Thoracic aorta (tissue), 2 donors: Measurements from ENCODE around the gene PRKCD. TPM values are rescaled to one million over a fixed set of nuclear protein-coding genes. Genes with fewer than 3 reads are reported as not detected.

Source experiments
- ATAC-seq: fragments of 150-250 bp; one replicate; pipeline ENCODE4 v1.8.0; 2017; ENCODE audit warnings: low read depth; ENCODE audit not compliant: insufficient number of reproducible peaks, low FRiP score
- DNase-seq: peaks from one replicate; pipeline ENCODE4 v3.0.0-alpha.2; 2020; ENCODE audit warnings: low spot score
- H3K27ac ChIP-seq, 2 donors: fragments of 200-600 bp; sonication (generic); 1 replicate in 1 of 2; 2 replicates in 1 of 2; pipeline ENCODE4 v1.5.1; 2016; ENCODE audit warnings: mild to moderate bottlenecking in 2 of 2, moderate library complexity in 2 of 2
- H3K27me3 ChIP-seq: fragments of 200-600 bp; sonication (generic); replicated peaks from 2 replicates; pipeline ENCODE4 v1.6.0; 2016; ENCODE audit warnings: mild to moderate bottlenecking; ENCODE audit not compliant: insufficient read depth
- H3K36me3 ChIP-seq: fragments of 200-600 bp; sonication (generic); one replicate; pipeline ENCODE4 v1.5.1; 2016
- H3K4me1 ChIP-seq, 2 donors: fragments of 200-600 bp; sonication (generic); 1 replicate in 1 of 2; 2 replicates in 1 of 2; pipeline versions ENCODE4 v1.5.1 to v1.6.0; 2016; ENCODE audit warnings: low read depth in 2 of 2, mild to moderate bottlenecking in 1 of 2; ENCODE audit not compliant: control insufficient read depth in 1 of 2
- H3K4me3 ChIP-seq: fragments of 200-600 bp; sonication (generic); 2 replicates; pipeline ENCODE4 v1.5.1; 2016; ENCODE audit warnings: mild to moderate bottlenecking
- H3K9me3 ChIP-seq: fragments of 200-600 bp; sonication (generic); 2 replicates; pipeline ENCODE4 v1.5.1; 2016
- CTCF ChIP-seq: fragments of 200-600 bp; sonication (generic); IDR thresholded peaks from one replicate; pipeline ENCODE4 v1.5.1; 2019; ENCODE audit warnings: antibody characterized with exemption
- total RNA-seq, 2 donors: library from RNA; depleted of rRNA; stranded (reverse); fragments of >200 nt; gene quantifications; one replicate each; pipeline versions ENCODE4 v1.1.0 to v1.2.3, GENCODE V29; 2016

Gene PRKCD
- total RNA-seq, 2 donors from 2014 or later: 17.5 to 20.2 TPM

GRCh38 chr3:53161820-53162671, 1.0 kb downstream of the PRKCD start:
- no peaks in the 10 kb centered on the region for H3K9me3 ChIP-seq
- no peak for TF ChIP-seq CTCF
- no peaks in the 10 kb centered on the region for H3K27me3 ChIP-seq
- DNase-seq (no peak), ATAC-seq (no peak)
- H3K27ac ChIP-seq: peak overlapping the region; percentile 79 to 86
- no peaks in the 10 kb centered on the region for H3K36me3 ChIP-seq
- peaks cover 17 to 51% of the 10 kb centered on the region in 2 donors for H3K4me1 ChIP-seq
- peak overlapping the region; percentile 95 for H3K4me3 ChIP-seq

GRCh38 chr3:53162672-53163443, 1.8 kb downstream of the PRKCD start:
- no peaks in the 10 kb centered on the region for H3K27me3 ChIP-seq
- H3K9me3 ChIP-seq: no peaks in the 10 kb centered on the region
- no peak for DNase-seq
- peaks cover 17 to 59% of the 10 kb centered on the region in 2 donors for H3K4me1 ChIP-seq
- no peak for ATAC-seq
- TF ChIP-seq CTCF: no peak
- peak overlapping the region; percentile 60 to 86 for H3K27ac ChIP-seq
- H3K4me3 ChIP-seq: peak overlapping the region; percentile 95
- no peaks in the 10 kb centered on the region for H3K36me3 ChIP-seq

GRCh38 chr3:53163444-53164387, 2.7 kb downstream of the PRKCD start:
- ATAC-seq (no peak), DNase-seq (no peak)
- Histone ChIP-seq H3K36me3 (no peaks in the 10 kb centered on the region), H3K9me3 (no peaks in the 10 kb centered on the region), H3K27ac (peak overlapping the region in 1 of 2 donors; percentile 86), H3K27me3 (no peaks in the 10 kb centered on the region), H3K4me1 (peaks cover 17 to 62% of the 10 kb centered on the region in 2 donors), H3K4me3 (peak overlapping the region; percentile 95)
- TF ChIP-seq CTCF: no peak

- Histone ChIP-seq H3K9me3 (no peaks in the 10 kb centered on the region), H3K36me3 (no peaks in the 10 kb centered on the region)
Observed at GRCh38 chr3:53164911-53165310, 3.9 kb downstream of the PRKCD start.

More at GRCh38 chr3:53164911-53165310, 3.9 kb downstream of the PRKCD start:
- H3K4me3 ChIP-seq: no peak overlapping the region
- no peak overlapping the region for H3K27ac ChIP-seq
- no peak for DNase-seq
- no peak for ATAC-seq
- TF ChIP-seq CTCF: no peak
- H3K27me3 ChIP-seq: no peaks in the 10 kb centered on the region
- H3K4me1 ChIP-seq: peaks cover 10 to 50% of the 10 kb centered on the region in 2 donors
